ENCODE data around the gene PARD3.

DNA sequence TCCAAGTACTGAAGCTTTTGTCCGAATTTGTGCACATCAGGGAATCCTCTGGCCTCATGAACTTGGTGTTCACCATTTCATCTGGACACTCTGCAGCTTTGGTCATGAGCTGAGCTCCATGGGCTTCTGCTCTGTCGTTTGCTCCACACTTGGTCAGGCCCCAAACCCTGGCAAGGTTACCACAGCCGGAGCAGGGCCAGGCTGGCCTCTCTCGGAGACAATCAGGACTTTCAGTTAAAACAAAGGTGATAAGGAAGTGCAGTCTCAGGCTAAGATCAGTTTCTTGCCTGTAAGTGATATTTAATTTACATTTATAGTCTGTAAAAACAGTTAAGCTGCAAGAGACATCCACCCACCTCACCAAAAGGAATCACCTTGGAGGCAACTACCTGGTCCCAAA lies 558.9 kb downstream of the PARD3 start:
- TF ChIP-seq, protein P1, sequence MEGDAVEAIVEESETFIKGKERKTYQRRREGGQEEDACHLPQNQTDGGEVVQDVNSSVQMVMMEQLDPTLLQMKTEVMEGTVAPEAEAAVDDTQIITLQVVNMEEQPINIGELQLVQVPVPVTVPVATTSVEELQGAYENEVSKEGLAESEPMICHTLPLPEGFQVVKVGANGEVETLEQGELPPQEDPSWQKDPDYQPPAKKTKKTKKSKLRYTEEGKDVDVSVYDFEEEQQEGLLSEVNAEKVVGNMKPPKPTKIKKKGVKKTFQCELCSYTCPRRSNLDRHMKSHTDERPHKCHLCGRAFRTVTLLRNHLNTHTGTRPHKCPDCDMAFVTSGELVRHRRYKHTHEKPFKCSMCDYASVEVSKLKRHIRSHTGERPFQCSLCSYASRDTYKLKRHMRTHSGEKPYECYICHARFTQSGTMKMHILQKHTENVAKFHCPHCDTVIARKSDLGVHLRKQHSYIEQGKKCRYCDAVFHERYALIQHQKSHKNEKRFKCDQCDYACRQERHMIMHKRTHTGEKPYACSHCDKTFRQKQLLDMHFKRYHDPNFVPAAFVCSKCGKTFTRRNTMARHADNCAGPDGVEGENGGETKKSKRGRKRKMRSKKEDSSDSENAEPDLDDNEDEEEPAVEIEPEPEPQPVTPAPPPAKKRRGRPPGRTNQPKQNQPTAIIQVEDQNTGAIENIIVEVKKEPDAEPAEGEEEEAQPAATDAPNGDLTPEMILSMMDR (IDR thresholded peaks at IDR 0.05; ENCODE audit: insufficient read depth, low read length, poor library complexity, severe bottlenecking): no peak
- no peak for TF ChIP-seq EZH2phosphoT487 (conservative IDR thresholded peaks at IDR 0.05; ENCODE audit: low read length)
